Right hindlimb (tissue), 1 donor: ENCODE results near the gene SEPTIN12.

Source experiments
- DNase-seq: peaks from one replicate; pipeline ENCODE4 v3.0.0-alpha.2; 2018

The SEPTIN12 gene, protein sequence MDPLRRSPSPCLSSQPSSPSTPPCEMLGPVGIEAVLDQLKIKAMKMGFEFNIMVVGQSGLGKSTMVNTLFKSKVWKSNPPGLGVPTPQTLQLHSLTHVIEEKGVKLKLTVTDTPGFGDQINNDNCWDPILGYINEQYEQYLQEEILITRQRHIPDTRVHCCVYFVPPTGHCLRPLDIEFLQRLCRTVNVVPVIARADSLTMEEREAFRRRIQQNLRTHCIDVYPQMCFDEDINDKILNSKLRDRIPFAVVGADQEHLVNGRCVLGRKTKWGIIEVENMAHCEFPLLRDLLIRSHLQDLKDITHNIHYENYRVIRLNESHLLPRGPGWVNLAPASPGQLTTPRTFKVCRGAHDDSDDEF

DNA sequence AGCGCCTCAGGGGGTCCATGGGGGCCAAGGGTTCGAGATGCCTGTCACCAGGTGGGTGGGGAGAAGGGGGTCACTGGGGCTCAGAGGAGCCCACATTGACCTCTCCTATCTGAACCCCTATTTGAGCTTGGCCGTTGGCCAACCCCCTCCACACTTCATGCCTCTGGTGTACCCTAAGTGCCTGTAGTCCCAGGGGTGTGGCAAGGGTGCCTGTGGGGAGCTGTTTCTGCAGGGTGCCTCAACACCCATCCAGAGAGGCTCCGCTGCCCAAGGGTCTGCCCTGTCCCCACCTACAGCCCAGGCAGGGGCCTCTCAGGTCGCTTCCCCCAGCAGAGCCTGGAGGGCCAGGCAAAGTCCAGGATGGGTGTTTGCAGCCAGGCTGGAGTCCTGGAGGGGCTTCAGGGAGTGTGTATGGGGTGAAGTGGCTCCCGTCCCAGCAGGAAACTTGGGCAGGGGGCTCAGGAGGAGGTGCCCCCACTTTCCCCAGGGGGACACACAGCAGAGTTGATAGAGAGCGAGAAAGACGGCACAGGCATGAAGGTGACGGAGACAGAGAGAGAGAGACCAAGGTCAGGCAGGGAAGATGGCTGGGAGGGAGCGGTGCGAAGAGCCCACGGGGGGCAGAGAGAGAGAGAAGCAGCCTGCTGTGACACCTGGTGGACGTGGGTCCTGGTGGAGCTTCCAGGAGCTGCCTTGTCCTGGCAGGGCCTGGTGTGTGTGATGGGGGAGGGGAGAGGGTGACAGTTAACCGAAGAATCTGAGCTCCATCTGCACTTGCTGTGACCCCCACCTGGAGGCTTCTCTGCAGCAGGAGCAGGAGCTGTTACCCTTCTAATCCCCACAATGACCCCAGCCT lies at the start of gene SEPTIN12:
SEPTIN12 (minus strand) TSS at position 719 of the 856 bp plus-strand sequence; CDS start at position 19, 700 bp downstream.
- DNase-seq = no peak

DNA sequence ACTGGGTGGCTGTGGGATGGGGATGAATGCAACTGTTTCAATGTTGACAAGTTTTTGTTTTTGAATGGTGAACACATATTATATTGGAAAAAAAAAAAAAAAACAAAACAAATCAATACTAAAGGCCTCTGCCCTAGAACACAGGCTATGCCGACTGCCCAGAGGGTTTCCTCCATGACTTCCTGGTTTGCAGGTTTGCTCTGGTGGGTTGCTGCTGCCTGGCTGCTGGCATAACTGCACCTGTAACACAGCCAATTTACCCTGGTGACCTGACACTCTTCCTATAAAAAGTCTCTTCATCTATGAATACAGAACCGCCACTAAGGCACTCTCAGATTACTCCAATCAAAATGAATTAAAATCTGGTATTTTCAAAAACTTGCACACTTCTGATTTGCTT lies 48.6 kb upstream of the SEPTIN12 start:
- no peak for DNase-seq

DNA sequence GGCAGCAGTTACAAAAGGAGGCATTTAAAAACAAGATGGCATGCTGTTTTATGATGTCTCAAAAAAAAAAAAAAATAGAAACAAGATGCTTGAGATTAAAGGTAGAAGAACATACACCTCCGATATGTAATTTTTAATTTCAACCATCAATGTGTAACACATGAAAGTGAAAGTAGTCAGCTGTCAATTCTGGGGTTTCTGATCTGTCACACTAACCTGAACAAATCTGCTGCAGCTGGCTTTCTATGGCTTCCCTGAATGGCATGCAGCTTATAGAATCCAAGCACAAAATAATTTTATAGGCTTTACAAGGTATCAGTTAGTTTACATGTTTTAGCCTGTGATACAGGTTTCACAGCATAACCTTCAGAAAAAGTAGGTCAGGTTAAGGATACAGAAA lies 45.4 kb upstream of the SEPTIN12 start:
- no peak for DNase-seq

DNA sequence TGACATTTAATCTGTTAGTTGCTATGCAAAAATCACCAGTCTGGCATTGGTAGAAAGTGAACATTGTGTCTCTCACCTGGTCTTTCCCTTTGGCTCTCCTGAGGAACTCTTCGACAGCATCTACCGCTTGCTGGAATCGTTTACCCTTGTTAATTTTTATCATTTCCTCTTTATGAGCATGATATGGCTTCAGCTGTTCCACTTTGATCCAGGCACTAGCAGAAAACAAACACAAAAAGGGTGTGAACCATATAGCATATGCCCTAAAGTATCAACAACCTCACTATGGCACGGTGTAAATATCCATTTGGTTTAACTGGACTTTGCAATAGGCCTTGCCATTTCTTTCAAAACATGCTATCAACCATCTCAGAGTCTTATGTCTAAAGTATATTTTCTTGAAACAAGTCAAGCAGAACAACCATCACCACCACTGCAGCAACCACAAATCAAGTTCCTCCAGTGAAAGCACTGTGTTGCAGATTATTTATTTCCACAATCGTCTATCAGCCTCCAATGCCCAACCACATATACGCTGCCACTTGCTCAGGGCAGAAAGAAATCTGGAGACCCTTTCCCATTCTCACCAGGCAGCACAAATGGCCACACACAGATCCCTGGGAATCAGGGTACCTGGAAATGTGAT lies 44.7 kb upstream of the SEPTIN12 start:
- no peak for DNase-seq

DNA sequence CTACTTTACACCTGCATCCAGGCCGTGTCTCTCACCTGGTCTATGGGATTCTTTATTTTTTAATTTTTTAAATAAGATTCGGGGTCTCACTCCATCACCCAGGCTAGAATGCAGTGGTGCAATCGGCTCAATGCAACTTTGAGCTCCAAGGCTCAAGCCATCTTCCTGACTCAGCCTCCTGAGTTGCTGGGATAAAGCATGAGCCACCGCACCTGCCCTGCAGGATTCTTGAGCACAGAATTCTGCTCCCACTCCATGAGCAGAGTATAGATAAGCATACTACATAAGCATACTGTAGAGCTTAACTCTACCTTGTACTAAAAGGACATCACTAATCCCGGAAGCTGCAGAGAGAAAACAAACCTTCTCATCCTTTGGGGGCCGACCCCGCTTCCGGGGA lies 43.5 kb upstream of the SEPTIN12 start:
- DNase-seq = no peak

DNA sequence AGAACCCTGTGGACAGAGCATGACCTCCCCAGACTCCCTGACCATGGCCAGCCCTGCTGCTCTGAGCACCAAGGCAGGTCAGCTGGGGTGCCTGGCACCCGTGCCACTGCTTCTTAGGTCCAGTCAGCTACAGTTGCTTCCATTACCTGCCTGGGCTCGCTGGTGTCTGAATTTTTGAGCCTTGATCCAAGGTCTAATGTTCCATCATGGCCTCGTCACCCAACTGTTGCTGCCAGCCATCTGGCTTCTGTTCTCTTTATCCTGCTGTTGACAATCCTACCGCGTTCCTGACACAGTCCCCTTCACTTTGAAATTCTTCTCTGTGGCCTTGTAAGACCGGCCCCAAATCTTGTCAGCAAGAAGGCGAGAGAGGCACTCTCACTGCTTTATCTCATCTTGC lies 42.3 kb upstream of the SEPTIN12 start:
- DNase-seq = no peak

DNA sequence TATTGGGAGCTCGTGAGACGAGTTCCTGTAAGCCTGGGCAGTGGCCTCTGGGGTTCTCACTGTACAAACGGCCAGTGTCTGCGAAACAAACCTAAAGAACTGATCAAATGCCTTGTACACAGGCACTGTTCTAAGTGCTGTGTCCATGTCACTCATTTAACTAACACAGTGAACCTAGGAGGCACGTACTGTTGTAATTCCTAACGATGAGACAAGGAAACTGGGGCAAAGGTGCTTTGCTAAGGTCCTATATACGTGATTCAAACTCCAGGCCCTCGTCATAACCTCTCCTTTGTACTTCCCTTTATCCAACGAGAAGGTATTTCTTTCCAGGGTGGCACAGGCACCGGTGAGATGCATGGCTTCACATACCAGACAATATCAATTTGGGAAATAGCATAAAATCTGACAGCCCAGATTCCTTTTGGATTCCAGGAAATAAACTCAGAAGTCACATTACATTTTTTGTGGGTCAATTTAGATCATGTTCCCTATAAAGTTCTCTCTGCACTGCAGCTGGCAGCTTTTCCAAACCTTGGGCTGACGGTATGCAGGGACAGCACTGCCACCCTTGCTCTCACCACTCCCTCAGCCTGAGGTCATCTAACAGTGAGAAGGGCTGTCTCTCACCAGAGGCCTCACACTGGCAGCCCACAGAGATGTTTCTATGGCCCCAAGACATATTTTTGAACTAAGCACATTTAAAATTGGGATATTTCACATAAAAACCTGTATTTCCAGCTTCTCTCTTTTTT lies 40.6 kb upstream of the SEPTIN12 start:
- no peak for DNase-seq

DNA sequence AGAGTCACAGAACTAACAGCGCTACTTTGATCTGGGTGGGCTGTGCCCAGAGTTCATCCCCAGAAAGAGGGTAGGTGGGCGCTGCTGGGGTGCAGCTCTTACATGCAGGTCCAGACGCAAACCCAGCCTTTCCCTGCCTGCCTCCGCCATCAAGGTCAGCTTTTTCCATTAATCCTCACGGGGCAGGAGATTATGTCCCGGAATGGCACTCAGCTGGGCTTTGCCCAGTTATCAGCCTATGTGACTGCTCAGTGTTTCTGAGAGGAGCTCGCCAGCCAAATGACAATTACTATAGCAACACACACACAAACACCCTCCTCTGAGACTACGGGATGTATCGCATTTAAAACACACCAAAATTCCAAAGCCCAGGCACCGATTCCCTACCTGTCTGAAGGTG lies 38.8 kb upstream of the SEPTIN12 start:
- no peak for DNase-seq

DNA sequence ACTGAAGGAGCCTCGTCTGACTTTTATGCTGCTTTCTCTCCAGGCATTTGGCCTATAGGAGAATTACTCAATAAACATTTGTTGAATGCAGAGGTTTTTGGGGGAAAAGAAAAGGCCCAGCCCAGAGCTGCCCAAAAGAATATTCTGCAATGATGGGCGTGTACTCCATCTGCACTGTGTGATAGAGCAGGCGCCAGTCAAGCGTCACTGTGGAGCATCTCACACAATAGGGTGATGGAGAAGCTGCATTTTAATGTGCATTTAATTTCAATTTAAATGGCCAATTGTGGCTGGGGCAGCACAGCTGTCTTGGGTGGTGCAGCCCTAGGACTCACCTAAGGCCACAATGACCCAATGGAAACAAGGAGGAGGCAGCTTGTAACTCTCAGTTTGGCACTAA lies 38.4 kb upstream of the SEPTIN12 start:
- no peak for DNase-seq

DNA sequence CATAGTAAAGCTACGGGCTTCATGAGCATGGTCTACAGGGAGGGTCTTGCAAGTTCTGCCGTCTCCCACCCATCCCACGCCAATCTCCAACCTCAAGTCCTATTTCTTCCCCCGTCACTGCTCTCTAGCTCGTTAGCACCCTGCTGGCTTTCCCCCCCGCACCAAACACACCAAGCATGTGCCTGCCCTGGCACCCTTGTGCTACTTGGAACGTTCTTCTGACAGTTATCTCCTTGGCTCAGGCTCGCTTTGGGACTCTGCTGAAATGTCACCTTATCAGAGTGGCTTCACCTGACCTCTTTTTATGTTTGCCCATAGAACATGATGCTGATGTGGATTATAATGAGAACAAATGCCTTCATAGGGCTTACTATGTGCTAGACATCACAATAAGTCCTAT lies 37.1 kb upstream of the SEPTIN12 start:
- DNase-seq = no peak

DNA sequence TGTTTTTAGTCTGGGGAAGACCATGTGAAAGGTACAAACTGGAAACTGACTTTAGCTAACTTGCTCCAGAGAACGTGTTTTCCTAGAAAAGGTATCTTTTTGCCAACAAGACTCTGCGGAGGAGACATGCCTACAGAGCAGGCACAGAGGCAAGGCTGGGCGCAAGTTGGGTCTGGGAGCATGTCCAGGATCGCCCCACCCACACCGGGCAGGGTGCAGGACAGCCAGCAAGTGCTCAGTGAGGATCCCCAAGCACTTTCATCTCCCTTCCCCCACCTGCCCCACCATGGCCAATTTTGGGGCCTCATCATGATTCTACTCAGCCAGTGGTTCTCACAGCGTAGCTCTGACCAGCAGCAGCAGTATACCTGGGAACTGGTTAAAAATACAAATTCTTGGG lies 32.5 kb upstream of the SEPTIN12 start:
- DNase-seq = no peak

DNA sequence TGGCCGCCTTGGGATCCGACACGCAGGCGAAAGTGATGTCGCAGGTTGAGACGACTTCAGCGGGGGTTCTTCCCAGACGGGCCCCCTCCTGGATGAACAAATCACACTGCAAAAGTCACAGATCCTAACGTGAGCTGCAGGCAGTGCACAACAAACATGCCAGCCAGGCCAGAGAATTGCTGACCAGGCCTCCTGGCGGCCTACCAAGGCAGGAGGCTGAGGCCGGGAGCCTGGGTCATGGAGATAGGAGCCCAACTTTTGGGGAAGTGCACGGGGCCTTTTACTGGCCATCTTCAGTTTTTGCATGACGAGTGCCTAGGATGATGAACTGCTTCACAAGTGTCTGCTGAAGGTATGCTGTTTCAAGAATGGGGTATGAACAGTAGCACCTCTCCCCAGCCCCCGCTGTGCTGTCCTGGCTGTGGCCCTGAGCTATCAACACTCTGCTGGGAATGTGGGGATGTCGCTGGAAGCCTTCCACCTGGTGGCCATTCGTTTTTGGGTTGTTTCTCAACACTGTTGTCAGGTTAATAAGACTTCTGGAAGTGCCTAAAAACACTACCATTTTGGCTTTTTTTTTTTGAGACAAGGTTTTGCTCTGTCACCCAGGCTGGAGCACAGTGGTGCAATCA lies 26.5 kb upstream of the SEPTIN12 start:
- no peak for DNase-seq

DNA sequence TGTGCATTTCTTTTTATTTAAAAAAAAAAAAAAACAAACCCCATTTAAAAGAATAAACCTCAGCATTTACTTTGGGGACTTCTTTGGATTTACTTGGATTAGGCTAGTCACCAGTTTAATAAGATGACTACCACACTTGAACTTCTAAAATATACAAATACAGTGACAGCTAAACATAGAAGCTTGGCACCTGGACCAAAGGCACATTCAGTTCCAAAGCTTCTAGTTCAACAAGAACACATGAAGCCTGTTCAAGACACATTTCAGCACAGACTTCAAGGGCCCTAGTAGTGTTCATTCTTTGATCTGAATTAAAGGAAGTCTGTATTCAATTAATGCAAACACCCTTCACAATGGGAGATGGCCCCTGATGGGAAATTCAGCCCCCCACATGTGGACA lies 25.9 kb upstream of the SEPTIN12 start:
- DNase-seq = no peak

DNA sequence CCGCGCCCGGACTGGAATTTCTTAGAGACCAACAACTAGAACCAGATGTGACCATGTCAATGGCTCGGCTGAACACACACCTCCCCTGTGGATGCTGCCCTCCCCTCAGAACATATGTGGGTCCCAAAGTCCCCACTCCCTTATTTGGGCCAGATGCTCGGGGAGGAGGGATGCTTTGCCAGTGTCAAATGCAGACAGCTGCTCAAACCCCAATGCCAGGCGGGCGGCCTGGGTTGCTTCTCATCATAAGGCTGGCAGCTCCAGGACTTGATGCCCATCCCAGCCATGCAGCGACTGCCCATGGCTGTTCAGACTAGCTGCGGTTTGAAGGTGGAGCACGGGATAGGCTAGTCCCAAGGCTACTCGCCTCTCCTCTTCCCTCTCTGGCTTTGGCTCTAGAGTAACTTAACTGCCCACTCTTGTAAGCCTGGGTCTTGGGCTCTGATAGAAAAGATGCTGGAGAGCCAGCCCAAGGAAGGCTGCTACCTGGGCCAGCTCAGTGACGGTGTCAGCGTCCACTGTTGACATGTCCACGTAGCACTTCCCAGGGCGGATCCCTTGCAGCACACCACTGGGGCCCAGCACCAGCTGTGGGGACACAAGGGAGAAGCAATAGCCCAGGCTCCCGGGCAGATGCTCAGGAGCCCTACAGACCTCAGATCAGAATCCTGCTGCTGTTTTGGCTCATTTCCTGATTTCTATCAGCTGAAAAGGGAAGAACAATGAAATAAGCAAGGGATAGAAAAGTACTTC lies 25.3 kb upstream of the SEPTIN12 start:
- DNase-seq = no peak

DNA sequence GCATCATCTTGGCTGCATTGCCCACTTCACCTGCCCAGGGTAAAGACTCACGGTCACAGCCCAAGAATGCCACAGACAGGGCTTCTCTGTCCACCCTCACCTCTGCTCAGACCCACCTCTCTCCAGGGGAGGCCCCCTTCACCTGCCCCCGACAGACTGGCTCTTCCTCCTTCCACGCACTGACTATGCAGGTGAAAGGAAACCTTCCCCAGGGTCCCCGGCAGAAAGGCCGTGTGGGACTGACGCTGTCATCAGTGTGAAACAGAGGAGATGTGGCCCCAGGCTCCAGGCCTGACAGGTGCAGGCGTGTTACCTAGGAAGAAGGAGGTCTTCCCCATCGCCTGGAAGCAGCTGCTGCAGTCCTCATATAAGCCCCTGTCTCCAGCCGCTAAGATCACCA lies 23.6 kb upstream of the SEPTIN12 start:
- no peak for DNase-seq

DNA sequence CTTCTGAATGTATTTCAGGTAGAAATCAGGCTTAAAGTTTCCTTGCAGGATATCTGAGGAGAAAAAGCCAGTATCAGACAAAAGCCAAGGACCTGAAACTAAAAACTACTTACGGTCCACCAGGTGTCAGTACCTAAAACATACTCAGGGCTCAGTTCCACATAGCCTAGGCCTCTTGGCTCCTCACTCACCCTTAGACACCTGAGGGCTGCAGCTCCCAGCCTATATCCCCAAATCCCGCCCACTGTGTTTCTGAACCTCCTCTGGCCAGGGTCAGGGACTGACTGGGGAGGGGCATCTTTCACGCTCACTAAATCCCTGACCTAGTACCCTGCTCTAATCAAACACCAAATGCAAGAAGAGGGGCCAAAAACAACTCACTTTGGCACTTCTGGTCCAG lies 23.1 kb upstream of the SEPTIN12 start:
- DNase-seq = no peak

DNA sequence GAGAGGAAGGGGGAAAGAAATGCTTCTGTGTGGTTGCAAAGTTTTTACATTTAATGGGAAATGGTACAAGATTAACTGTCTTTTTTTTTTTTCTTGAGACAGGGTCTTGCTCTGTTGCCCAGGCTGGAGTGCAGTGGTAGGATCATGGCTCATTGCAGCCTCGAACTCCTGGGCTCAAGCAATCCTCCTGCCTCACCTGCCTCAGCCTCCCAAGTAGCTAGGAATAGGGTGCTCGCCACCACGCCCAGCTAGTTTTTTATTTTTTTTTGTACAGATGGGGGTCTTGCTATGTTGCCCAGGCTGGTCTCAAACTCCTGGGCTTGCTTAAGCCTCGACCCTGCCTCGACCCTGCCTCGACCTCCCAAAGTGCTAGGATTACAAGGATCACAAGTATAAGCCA lies 18.1 kb upstream of the SEPTIN12 start:
- DNase-seq = no peak

DNA sequence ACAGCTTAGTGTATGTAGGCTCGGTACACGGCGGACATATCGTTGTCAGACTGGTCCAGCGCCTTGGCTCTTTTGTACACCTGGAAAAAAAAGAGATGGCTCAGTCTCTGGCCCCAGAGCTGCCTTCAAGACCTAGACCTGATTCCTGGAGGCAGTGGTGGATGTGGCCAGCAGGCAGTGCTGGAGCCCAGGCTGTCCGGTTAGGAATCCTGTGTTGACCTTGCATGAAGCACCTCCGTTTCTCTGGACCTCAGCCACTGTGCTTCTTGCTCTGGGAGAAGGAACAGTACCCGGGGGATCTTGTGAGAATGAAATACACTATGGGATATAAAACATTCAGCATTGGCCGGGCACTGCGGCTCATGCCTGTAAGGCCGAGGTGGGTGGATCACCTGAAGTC lies 17.1 kb upstream of the SEPTIN12 start:
- DNase-seq = no peak

DNA sequence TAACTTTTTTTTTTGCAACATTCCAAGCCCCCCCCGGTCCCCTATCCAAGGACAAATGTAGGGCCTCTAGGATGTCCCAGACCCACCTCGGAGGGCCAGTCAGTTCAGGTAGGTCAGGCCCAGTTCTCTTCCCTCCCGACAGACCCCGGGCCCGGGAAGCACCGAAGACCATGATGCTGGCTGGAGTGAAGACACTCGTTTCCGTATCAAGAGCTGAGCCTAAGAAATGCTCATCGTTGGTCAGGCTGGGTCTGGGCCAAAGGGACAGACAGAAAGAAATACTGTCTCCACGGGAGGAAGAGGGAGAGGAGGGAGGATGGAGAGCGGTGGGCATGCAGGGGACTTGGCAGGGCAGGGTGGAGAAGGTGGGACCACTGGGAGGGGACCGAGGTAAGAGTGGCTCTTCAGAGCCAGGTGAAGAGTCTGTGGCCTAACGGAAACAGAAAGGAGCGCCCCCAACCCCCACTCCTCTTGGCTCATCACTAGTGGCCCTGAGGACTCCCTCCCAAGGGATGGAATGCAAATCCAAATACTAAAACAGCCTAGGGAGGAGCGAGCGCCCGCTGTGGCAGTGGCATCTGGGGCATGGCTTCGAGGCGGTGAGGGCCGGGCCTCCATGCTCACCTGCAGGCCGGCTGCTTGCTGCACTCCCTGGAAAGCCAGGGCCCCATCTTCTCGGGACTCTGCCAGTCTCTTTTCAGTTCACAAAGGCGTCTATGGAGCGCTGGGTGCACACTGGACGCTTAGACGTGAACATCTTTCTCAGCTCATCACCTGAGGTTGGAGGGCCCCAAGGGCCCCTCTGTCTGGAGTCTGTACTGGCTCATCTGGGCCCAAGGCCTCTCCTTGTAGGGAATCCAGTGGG lies 16.0 kb upstream of the SEPTIN12 start:
- no peak for DNase-seq

DNA sequence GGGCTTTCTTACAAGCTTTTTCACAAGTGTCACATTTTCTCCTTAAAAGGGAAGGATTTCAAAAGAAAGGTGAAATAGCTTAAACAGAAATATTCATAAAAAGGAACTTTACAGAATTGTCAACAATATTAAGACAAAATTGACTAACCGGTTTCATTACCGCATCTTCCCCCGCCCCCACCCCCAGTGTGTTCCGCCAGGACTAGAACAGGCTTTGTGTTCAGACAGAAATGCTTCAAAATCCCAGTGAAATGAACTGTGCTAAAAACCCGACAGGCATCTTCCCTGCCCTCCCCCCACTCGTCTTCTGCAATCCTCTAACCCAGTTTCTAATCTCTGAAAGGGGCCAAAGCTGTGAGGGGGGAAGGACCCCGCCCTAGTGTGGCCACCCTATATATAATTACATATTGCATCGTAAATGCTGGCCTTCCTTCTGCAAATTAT lies 15.3 kb upstream of the SEPTIN12 start:
- DNase-seq = no peak
